ENCODE results near the gene MDN1. TPM values are rescaled to one million over a fixed set of nuclear protein-coding genes. Genes with fewer than 3 reads are reported as not detected.
A peak's percentile ranks its signal among the peaks of the same experiment; 100 is the strongest.

MDN1 gene
- total RNA-seq, 2 experiments from 2014 or later, result 69.0 TPM

- intact Hi-C loops (cut with micrococcal nuclease), result no loop called here
- Mint-ChIP-seq H3K4me1 (ENCODE audit: low read depth) (peaks cover 48% of the 10 kb centered on the region), H3K27me3 (no peaks in the 10 kb centered on the region), H3K9me3 (no peaks in the 10 kb centered on the region), H3K4me3 (no peak overlapping the region), H3K36me3 (ENCODE audit: low read depth) (peaks cover 37% of the 10 kb centered on the region), H3K27ac (no peak overlapping the region)
- ChIA-PET CTCF (no interaction called here), POLR2A (no interaction called here)
- TF ChIP-seq CTCF (IDR thresholded peaks at IDR 0.05), result no peak
- ATAC-seq (no peak), DNase-seq (no peak)
These were observed 20.9 kb upstream of the MDN1 start for GRCh38 chr6:89840538-89840937.

- Mint-ChIP-seq H3K36me3 (ENCODE audit: low read depth) (peaks cover 61% of the 10 kb centered on the region), H3K27me3 (no peaks in the 10 kb centered on the region), H3K9me3 (no peaks in the 10 kb centered on the region), H3K27ac (peak overlapping the region; percentile 63), H3K4me3 (no peak overlapping the region), H3K4me1 (ENCODE audit: low read depth) (peaks cover 56% of the 10 kb centered on the region)
- intact Hi-C loops (cut with micrococcal nuclease), result no loop called here
- ATAC-seq (no peak), DNase-seq (no peak)
- POLR2A ChIA-PET, result interaction anchor here (2.1 kb wide), 1 partner anchor 17 kb away, joined by 13 read pairs; the partner anchor contains the start of gene MDN1
- no peak for TF ChIP-seq CTCF (IDR thresholded peaks at IDR 0.05)
- CTCF ChIA-PET, result no interaction called here
These were observed 17.1 kb upstream of the MDN1 start for GRCh38 chr6:89836639-89837222.

- H3K4me1 Mint-ChIP-seq (ENCODE audit: low read depth), result peaks cover 57% of the 10 kb centered on the region
- H3K27me3 Mint-ChIP-seq, result no peaks in the 10 kb centered on the region
- peak; percentile 90 for ATAC-seq
- peak overlapping the region; percentile 50 for H3K4me3 Mint-ChIP-seq
- CTCF ChIA-PET, result no interaction called here
- peak; percentile 61 for DNase-seq
- TF ChIP-seq CTCF (IDR thresholded peaks at IDR 0.05), result no peak
- no peaks in the 10 kb centered on the region for H3K9me3 Mint-ChIP-seq
- H3K36me3 Mint-ChIP-seq (ENCODE audit: low read depth), result peaks cover 71% of the 10 kb centered on the region
- intact Hi-C loops (cut with micrococcal nuclease), result no loop called here
- POLR2A ChIA-PET, result interaction anchor here (2.1 kb wide), 1 partner anchor 16 kb away, joined by 13 read pairs; the partner anchor contains the start of gene MDN1
- peak overlapping the region; percentile 89 for H3K27ac Mint-ChIP-seq
These were observed 15.5 kb upstream of the MDN1 start for GRCh38 chr6:89834884-89835792.

GRCh38 chr6:89830170-89830809 is 10.7 kb upstream of the MDN1 start:
- Mint-ChIP-seq H3K27ac (peak overlapping the region; percentile 99), H3K4me3 (peak overlapping the region; percentile 96), H3K27me3 (no peaks in the 10 kb centered on the region), H3K36me3 (ENCODE audit: low read depth) (peaks cover 44% of the 10 kb centered on the region), H3K9me3 (no peaks in the 10 kb centered on the region), H3K4me1 (ENCODE audit: low read depth) (peaks cover 31% of the 10 kb centered on the region)
- ChIA-PET POLR2A (interaction anchor here (1.2 to 3.9 kb wide), 3 partner anchors 11 to 32 kb away, joined by 3 to 64 read pairs (median 3); partner anchors contain the start of gene MDN1), CTCF (interaction anchor here (1.3 to 2.2 kb wide), 2 partner anchors 11 to 110 kb away, joined by 4 to 20 read pairs; partner anchors contain the start of gene MDN1)
- DNase-seq (no peak), ATAC-seq (no peak)
- no peak for TF ChIP-seq CTCF (IDR thresholded peaks at IDR 0.05)
- intact Hi-C loops (cut with micrococcal nuclease), result no loop called here

Measured in activated CD8-positive, alpha-beta T cell treated with anti-CD3 and anti-CD28 coated beads for 36 hours (primary cell).